IPS DF 4.7 (cell line): ENCODE measurements around the gene RWDD3.

Source experiments
- DNase-seq: peaks from one replicate; pipeline ENCODE4 v3.0.0-alpha.2; 2013; ENCODE audit warnings: low spot score; ENCODE audit errors: extremely low read depth

Gene RWDD3

DNA sequence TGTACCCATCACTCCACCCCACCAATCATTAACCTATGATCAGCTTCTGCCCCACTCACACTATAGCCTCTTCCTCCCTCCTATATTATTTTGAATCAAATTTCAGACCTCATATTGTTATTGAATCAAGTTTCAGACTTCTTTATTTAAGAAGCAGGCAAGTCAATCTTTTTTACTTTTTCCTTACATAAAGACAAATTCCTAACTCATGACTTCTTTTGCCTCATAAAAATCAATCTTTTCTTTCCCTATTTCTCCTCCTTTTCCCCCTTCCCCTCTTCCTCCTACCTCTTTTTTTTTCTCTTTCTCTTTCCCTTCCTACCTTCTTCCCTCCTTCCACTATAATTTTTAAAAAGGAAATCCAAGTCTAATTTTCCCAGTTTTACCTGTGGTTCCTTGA lies 4.3 kb upstream of the RWDD3 start:
- no peak for DNase-seq

DNA sequence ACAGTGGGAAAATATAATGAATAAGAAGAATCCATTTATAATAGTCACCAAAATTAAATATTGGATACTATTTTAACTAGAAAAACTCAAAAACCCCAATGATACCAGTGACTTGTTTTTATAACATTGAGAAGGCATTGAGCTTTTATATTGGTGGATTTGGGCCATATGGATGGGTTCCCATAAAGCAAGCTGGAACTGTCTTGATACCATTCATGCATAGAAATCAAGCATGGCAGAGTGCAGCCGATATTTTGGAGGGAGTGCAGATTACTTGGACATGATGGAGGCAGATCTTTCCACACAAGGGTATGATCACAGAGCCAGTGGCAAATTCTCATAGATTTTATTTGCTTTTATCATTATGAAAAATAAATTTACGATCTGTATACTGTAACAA lies 3.8 kb upstream of the RWDD3 start:
- DNase-seq: no peak

DNA sequence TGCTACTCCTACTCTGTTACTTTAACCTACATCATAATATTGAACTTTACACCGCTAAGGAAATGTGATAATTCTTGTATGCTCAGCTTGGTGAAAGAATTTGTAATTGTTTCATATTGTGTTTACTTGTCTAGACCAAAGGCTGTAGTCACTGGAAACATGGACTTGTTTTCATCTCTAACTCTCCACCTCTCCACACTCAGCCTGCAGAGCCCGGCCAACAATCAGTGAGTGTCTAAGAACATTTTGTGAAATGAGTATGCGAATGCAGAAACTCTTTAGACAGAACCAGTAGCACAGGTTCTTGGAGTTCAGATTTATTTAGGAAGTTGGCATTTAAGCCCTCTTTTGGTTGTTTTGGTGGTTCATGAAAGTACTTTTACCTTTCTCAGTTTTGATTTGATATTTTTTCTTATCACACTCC lies 3.2 kb upstream of the RWDD3 start:
- DNase-seq: no peak

DNA sequence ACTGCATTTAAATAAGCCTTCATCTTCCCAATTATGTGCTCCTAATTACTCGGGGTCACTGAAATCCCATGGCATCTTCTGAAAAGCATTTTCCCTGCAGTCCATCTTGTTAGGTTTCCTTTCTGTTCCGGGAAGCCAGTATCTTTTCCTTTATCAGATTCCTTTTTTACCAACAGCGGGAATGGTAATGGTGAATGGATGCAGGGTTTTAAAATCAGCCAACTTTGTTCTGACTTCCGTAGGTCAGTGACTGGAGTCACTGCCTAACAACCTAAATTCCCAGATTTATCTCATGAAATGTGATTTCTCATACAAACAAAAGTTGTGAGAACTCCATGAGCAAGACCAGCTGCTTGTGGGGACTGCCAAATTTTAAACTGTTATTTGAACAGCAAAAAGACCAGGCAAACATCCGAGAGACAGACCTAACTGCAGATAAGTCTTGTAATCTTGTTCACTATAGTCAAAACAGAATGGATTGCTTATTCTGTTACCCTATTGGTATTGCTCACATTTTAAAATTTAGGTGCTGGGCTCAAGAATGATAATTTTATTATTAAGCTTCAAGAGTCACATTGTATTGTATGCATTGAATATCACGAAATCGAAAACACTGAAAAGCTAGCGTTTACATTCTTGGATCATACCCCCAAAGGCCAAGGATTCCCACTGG lies 1.2 kb upstream of the RWDD3 start:
- no peak for DNase-seq

DNA sequence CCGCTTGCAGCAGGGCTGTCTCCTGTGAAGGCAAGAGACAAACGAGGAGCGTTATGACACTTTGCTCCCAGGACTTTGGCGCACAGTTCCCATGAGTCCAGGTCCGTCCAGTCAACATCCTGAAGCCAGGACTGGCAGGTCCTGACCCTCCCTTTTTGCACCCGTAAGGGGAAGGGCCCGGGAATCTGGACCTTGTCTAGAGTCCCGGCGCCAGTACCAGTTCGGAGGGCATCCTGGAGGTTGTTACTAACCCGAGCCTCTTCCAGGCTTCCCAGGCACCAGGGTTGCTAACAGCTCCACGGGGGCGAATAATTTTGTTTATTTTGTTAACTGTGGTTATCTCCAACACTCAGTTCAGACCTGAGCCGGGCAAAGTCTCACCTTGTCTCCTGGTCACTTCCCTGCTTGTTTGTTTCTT lies 682 bp upstream of the RWDD3 start:
- DNase-seq: no peak

DNA sequence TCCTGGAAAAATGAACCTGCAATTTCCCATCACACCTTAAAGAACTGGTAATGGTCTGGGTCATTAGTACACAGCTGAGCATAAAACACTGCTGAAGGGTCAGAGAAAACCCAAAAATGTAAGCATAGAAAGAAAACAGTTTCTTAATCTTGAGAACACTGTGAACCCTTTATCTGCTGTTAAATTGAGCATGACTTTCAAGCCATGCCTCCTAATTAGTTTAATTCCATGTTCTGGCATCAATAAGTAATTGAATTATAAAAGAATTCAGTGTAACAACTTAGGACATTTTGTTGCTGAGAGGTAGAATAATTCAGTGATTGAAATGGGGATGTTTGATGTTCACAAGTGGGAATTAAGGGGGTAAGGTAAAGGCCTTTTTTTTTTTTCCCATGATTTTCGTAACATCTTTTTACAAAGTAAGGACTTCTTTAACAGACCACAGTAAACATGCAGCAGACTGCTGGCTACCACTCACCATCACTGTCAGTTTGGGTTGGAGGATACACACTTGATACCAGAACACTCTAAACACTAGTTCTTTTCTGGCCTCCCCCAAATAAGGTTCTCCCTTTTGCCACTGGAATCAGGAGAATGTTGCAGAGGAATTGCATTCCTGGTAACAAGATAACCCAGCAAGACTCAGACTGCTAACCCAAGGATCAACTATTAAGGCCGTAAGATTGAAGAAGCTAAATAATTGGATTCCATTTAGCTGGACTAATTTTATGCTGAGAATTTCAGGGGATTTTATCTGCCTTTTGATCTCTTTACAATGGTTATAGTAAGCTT lies 3.0 kb downstream of the RWDD3 start:
- DNase-seq: no peak

DNA sequence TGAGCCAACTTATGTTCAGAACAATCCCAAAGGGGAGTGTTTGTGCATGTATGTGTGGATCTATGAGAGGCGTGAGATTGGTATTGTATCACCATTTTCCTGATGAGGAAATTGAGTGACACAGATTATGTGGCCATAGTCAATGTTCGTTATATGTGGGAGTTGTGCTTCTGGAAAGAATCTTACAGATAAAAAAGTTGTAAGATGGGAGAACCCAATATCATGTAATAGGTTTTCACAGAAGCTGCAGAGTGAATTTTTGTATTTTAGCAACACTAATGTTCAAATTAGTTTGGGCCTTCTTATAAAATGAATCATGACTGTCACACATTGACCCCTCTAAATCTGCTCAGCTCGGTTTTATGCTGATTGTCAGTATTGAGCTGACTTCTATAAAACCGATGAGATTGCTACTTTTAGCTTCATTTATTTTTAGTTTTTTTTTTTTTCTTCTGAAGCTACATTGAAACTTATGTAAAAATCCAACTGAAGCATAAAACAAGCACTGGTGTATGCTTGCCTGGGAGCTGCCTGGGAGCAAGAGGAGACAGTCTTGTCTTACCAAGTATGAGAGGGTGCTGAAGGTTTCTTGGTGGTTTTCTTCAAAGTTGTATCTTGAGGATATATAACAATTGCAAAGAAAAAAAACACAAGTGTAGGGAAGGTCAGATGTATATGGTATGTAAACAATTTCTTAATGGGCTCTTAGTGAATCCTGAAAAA lies 4.1 kb downstream of the RWDD3 start:
- DNase-seq: no peak

DNA sequence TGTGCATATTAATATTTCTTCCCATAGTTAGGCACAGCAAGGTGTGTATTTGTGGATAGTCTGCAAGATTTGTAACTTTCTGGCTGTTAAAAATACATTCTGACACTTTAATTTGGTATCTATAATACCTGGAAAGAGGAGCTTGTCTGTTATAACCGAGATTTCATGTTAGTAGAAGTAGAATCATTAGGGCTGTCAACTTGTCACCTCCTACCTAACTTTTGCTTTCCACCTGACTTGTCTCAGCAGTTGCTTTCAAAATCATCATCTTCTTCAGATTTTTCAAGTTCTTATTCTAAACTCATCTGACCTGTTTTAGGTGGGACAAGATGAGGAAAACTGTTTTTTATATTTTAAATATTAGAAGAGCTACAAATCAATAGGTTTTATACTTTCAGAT lies 11.0 kb downstream of the RWDD3 start:
- DNase-seq: no peak

DNA sequence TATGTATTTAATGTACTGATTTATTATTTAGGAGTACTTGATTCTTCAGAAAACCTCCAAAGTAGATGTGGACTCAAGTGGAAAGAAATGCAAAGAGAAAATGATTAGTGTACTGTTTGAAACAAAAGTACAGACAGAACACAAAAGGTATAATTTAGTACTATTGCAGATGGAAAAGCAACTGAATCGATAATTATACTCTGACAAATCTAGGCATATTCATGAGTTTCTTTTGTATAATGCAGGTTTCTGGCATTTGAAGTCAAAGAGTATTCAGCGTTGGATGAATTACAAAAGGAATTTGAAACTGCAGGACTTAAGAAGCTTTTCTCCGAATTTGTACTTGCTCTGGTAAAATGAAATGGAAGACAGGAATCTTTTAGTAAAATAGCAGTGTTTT lies 12.5 kb downstream of the RWDD3 start:
- DNase-seq: no peak

DNA sequence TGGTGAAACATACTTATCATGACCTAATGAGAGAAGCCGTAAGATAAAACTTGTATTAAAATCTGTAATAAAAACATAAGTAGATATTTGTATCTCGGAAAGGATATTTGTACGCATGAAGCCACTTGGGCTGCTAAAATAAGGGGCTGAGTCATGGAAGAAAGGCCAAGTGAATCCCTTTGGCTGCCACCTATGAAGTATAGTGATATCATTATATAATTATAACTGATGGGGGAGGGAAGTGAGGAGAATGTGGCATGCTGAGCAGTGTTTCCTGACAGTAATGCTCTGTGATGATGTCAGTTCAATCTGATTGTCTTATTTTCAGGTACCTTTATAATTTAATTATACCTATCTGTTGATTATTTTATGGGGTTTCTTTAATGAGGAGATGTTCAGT lies 13.6 kb downstream of the RWDD3 start:
- no peak for DNase-seq

DNA sequence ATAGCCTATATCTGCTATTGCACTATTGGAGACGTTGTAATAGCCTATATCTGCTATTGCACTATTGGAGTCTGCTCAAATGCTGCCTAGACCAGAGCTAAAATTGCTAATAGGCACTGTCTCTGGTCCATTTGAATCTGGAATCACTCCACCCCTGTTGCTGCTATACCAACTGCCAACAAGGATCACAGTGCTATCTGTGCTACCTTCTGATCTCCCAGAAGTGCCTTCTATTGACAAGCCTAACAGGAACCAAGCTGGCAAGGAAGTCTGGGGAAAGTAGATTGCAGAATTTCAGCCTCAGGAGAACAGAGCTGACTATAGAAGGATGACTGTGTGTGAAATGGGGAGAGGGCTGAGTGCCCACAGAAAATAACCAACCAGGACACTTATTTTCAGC lies 15.9 kb downstream of the RWDD3 start:
- DNase-seq: no peak

DNA sequence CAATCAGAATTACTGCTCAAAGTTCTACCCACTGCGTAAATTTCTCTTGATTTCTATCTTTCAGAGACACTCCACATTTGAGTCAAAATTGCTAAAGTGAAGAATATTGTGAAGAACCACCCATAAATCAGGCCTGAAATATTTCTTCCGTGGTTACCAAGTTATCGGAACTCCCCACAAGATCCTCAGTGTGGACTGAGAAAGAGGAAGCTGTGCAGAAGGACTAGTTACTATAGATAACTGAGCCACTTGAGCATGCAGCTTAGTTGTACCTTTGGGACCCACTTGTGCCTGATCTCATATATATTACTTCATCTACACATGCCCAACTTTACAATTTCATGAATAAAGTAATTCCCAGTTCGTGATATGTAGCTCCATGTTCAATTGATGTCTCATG lies 18.4 kb downstream of the RWDD3 start:
- DNase-seq: no peak

DNA sequence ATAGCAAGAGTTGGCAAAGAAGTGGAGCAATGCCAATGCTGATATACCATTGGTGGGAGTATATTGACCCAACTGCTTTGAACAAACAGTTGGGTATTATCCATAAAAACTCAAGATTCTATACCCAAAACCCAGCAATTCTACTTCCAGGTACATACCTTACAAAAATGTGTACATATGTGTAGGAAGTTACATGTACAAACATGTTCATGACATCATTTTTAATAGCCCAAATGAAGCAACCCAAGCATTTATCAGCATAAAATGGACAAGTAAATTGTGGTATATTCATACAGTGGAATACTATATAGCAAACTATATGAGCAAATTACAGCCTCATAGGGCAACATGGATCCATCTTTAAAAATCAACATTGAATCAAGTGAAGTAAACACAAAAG lies 20.9 kb downstream of the RWDD3 start:
- no peak for DNase-seq

DNA sequence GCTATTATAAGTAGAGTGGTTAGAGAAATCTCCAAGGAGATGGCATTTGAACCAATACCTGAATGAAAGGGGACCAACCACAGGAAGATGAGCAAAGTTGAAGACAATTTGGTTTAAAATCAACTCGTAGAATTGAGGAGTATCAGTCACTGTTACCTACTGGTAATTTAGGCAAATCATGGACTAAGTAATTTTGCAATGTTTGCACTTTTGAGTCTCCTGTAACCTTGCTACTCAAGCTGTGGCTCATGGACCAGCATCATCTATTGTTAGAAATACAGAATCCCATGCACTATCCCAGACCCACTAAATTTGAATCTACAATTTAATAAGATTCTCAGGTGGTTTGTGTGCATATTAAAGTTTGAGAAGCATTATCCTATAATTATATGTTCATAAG lies 21.8 kb downstream of the RWDD3 start:
- no peak for DNase-seq

DNA sequence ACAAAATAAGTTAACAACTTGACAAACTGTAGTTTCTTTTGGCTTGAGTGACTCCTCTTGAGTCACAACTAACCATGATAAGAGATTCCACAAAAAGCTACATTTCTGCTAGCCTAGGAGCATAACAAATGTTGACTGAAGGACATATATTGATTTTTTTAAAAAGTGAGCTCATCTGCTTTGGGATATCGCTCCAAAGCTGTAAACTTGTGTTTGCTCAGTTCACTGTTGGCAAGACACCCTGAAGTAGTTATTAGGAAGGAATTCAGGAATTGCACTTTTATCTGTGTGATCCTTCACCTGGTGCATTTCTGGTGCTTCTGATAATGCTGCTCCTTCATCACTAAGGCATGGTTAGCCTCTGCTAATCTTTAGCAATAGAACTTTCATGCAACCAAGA lies 23.7 kb downstream of the RWDD3 start:
- DNase-seq: no peak

DNA sequence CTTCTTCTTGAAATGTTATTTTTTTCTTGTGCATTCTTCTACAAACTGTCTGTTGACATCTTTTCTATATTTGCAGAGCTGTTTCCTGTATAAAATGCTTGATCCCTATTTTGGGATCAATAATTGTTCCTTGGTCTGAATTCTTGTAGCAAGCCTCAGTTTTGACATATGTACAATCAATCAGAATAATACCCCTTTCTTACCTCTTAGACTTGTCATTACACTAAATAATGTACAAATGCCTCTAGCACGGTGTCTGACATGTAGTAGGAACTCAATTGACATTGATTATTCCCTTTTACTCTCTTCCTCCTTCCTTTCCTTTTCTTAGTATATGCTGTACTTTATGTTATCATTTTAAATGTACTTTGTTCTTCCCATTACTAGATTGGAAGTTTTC lies 25.2 kb downstream of the RWDD3 start:
- no peak for DNase-seq

DNA sequence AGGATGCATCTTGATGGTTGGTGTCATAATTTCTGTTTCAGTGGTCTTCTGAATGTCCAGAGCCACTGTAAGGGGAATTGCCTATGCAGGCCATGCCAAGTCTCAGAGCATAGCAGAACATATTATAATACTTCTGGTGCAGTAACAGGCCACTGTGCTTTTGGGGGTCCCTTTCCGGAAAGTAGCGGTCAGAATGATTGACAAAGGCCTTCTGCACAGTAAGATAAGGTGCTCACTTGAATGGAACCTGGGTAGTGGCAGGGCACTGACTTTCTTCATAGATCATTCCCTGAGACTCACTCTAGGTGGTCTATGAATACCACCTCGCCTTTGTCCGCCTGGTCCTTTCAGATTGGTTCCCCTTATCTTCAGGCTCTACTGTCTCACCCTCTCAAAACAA lies 28.9 kb downstream of the RWDD3 start:
- DNase-seq: no peak

DNA sequence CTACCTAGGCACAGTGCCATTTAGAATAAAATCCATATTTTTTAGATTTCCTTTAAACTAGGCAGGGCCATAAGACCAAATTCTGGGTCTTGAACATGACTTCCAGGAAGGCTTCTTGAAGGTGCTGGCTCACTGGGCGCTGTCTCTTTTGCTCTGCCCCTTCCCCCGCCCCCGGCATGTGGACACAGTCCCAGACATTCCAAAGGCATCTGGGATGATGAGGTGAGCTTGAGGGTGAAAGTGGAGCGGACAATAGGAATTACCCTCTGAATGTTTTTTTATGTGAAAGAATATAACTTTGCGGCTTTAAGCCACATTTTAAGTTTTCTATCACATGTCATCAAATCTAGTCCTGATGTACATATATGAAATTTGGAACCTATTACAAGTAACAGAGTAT lies 29.4 kb downstream of the RWDD3 start:
- no peak for DNase-seq

DNA sequence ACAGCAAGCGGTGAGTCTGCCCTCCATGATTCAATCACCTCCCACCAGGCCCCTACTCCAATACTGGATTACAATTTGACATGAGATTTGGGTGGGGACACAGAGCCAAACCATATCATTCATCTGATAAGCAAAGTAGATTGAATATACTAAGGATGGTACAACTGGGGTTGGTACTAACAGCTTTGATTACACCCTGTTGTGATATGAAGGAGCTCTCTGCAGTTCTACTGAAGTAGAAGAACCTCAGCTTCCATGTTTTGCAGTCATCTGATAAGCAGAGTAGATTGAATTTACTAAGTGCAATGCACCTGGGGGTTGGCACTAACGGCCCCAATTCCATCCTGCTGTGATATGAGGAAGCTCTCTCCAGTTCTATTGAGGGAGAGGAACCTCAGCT lies 31.1 kb downstream of the RWDD3 start:
- no peak for DNase-seq

DNA sequence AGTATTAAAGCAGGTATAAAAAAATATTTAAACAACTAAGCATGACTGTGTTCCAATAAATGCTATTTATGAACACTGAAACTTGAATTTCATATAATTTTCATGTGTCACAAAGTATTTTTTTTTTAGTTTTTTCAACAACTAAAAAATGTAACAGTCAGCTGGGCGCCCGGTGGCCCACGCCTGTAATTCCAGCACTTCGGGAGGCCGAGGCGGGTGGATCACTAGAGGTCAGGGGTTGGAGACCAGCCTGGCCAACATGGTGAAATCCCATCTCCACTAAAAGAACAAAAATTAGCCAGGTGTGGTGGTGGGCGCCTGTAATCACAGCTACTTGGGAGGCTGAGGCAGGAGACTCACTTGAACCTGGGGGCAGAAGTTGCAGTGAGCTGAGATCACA lies 42.4 kb downstream of the RWDD3 start:
- DNase-seq: no peak

DNA sequence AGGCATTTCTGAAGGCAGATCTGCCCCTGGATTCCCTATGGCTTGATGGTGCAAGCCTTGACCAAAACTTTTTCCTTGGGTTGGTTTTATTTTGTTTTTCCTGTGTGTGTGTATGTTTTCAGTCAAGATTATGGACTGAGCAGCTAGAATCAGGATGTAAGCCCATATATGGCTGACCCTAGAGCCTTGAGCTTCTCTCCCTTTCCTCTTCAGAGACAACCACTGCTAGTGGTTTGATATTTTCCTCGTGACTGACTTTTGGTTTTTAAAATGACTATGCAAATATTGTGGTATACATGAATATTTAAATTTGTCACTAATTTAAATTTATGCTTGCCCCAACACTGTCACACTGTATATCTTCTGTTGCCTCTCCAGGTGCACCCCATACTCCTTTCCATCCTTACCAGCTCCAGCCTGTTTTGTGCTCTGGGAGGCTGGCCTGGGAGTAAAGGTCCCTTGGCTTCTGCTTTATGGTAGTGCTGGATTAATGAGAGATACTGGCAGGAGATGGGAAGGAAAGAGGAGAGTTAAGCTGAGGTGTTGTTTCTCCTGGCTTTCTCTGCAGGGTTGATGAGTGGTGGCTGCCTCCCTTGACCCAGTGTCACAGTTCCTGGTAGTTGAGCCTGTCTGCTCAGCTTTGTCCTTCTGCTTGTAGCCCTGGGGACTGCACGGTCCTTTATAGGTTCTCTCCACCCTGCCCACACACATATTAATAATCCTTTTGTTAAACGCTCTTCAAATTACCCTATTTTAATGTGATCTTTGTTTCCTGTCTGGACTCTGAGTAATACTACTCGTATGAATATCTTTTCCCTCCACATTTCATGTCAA lies 44.4 kb downstream of the RWDD3 start:
- DNase-seq: no peak
